Kidney (tissue), 14 donors: ENCODE measurements around the gene CTNNA2. TPM values are rescaled to one million over a fixed set of nuclear protein-coding genes. Genes with fewer than 3 reads are reported as not detected.

Experiments used
- DNase-seq, 5 donors: peaks; one replicate each; pipeline ENCODE4 v3.0.0-alpha.2; 2013 to 2020
- FAIRE-seq: peaks from 2 replicates; lab custom pipeline; 2012; peaks lifted over from hg19 to GRCh38; lab: Jason Lieb, UNC
- H3K27ac ChIP-seq, 2 donors: one replicate each; pipeline ENCODE4 v1.7.0; 2013; ENCODE audit warnings: low read depth in 2 of 2, low read length in 2 of 2, inconsistent platforms in 1 of 2
- H3K27me3 ChIP-seq: one replicate; pipeline ENCODE4 v1.7.1; 2013; ENCODE audit warnings: low read length, inconsistent platforms; ENCODE audit not compliant: control insufficient read depth, insufficient read depth
- H3K36me3 ChIP-seq, 3 donors: one replicate each; pipeline versions ENCODE4 v1.7.0 to v1.7.1; 2013; ENCODE audit warnings: low read length in 3 of 3, control low read depth in 1 of 3, inconsistent platforms in 1 of 3; ENCODE audit not compliant: insufficient read depth in 3 of 3, control insufficient read depth in 2 of 3
- H3K4me1 ChIP-seq, 3 donors: one replicate each; pipeline versions ENCODE4 v1.7.0 to v1.7.1; 2013; ENCODE audit warnings: low read length in 3 of 3, inconsistent platforms in 1 of 3, low read depth in 1 of 3; ENCODE audit not compliant: control insufficient read depth in 2 of 3, insufficient read depth in 2 of 3
- H3K4me3 ChIP-seq, 3 donors: one replicate each; pipeline versions ENCODE4 v1.7.0 to v1.8.1; 2013; ENCODE audit warnings: low read length in 3 of 3, control low read depth in 1 of 3, inconsistent platforms in 1 of 3
- H3K9ac ChIP-seq, 3 donors: one replicate each; pipeline versions ENCODE4 v1.7.0 to v1.7.1; 2013; ENCODE audit warnings: low read length in 3 of 3, control low read depth in 1 of 3, inconsistent platforms in 1 of 3
- H3K9me3 ChIP-seq, 3 donors: one replicate each; pipeline versions ENCODE4 v1.7.0 to v1.7.1; 2013; ENCODE audit warnings: low read length in 3 of 3, control low read depth in 1 of 3, inconsistent platforms in 1 of 3; ENCODE audit not compliant: control insufficient read depth in 2 of 3, insufficient read depth in 1 of 3
- CTCF ChIP-seq: IDR thresholded peaks from 3 replicates; pipeline ENCODE4 v1.5.1; 2012; ENCODE audit warnings: mild to moderate bottlenecking, moderate library complexity, borderline replicate concordance; ENCODE audit not compliant: insufficient read depth; ENCODE audit errors: extremely low read depth
- intact Hi-C: fragments of 100-400 bp; cut with DNase I; formaldehyde crosslinking; loops from one replicate; pipeline ENCODE4 v1.11.1; 2022
- polyA plus RNA-seq: library from polyadenylated mRNA; stranded (reverse); fragments of 350-450 nt; fragmentation: Illumina TruSeq; extraction: RNeasy Lipid Tissue Mini Kit (QIAGEN cat#74804); gene quantifications from one replicate; pipeline ENCODE4 v1.2.3, GENCODE V29; 2014; ENCODE audit warnings: low read depth, low replicate concordance; ENCODE audit not compliant: insufficient read depth
- total RNA-seq: library from RNA; stranded (reverse); fragmentation: NEBNext Ultra II Directional; extraction: Animal tissue kit (Norgen Biotek cat#: 25700); gene quantifications from one replicate; pipeline ENCODE4 v1.2.1, GENCODE V29; 2021
- donor health status: control.
- donor health status: control.
- donor health status: control.
- donor health status: control.
- donor health status: control.
- donor health status: DM: yes; HTN: yes; CAD: no.
- donor health status: Normal renal cell carcinoma (clear cell type).

The CTNNA2 gene
- total and polyA plus RNA-seq, 2 donors from 2014 or later: 0.47 TPM; not detected in 1

GRCh38 chr2:79940364-79940763, 427.5 kb downstream of the CTNNA2 start:
- Histone ChIP-seq H3K9me3 (no peaks in the 10 kb centered on the region), H3K36me3 (no peaks in the 10 kb centered on the region), H3K4me1 (no peaks in the 10 kb centered on the region), H3K4me3 (no peak overlapping the region), H3K9ac (no peak overlapping the region), H3K27ac (no peak overlapping the region), H3K27me3 (no peaks in the 10 kb centered on the region)
- no peak for DNase-seq
- no peak for FAIRE-seq
- intact Hi-C loops: no loop called here
- TF ChIP-seq CTCF: no peak

GRCh38 chr2:79941179-79941578, 428.3 kb downstream of the CTNNA2 start:
- no peak for FAIRE-seq
- Histone ChIP-seq H3K27me3 (no peaks in the 10 kb centered on the region), H3K27ac (no peak overlapping the region), H3K9ac (no peak overlapping the region), H3K9me3 (no peaks in the 10 kb centered on the region), H3K4me1 (no peaks in the 10 kb centered on the region), H3K4me3 (no peak overlapping the region), H3K36me3 (no peaks in the 10 kb centered on the region)
- no peak for DNase-seq
- TF ChIP-seq CTCF: no peak
- intact Hi-C loops: no loop called here

GRCh38 chr2:79944205-79944604, 431.4 kb downstream of the CTNNA2 start:
- H3K4me1 ChIP-seq: no peaks in the 10 kb centered on the region
- FAIRE-seq: no peak
- no peaks in the 10 kb centered on the region for H3K36me3 ChIP-seq
- TF ChIP-seq CTCF: no peak
- intact Hi-C loops: no loop called here
- H3K27me3 ChIP-seq: no peaks in the 10 kb centered on the region
- no peak overlapping the region for H3K9ac ChIP-seq
- no peak overlapping the region for H3K4me3 ChIP-seq
- no peaks in the 10 kb centered on the region for H3K9me3 ChIP-seq
- DNase-seq: no peak
- H3K27ac ChIP-seq: no peak overlapping the region
